Chondrocyte (in vitro differentiated cells): ENCODE results near the gene SPSB2. TPM values are rescaled to one million over a fixed set of nuclear protein-coding genes. Genes with fewer than 3 reads are reported as not detected.

Source experiments
- DNase-seq: peaks from one replicate; pipeline ENCODE4 v3.0.0; 2021; ENCODE audit warnings: mixed read lengths, low spot score
- H3K27ac Mint-ChIP-seq: one replicate; pipeline ENCODE4 v1.8.0; 2021; ENCODE audit warnings: mild to moderate bottlenecking, moderate library complexity, mixed read lengths; ENCODE audit not compliant: unreplicated experiment
- H3K27me3 Mint-ChIP-seq: 2 replicates; pipeline ENCODE4 v1.8.0; 2021; ENCODE audit warnings: low read depth, mixed read lengths
- H3K36me3 Mint-ChIP-seq: 2 replicates; pipeline ENCODE4 v1.8.0; 2021; ENCODE audit warnings: low read depth, mixed read lengths
- H3K4me1 Mint-ChIP-seq: 2 replicates; pipeline ENCODE4 v1.8.0; 2021; ENCODE audit warnings: low read depth, mild to moderate bottlenecking, mixed read lengths
- H3K4me3 Mint-ChIP-seq: one replicate; pipeline ENCODE4 v1.8.0; 2021; ENCODE audit warnings: mild to moderate bottlenecking, moderate library complexity, mixed read lengths; ENCODE audit not compliant: unreplicated experiment
- H3K9me3 Mint-ChIP-seq: 2 replicates; pipeline ENCODE4 v1.8.0; 2021; ENCODE audit warnings: low read depth, mixed read lengths
- total RNA-seq: library from RNA; stranded (reverse); gene quantifications from 3 replicates; pipeline ENCODE4 v1.2.1, GENCODE V29; 2021
- TF ChIP-seq, protein P1 (sequence below): fragments of 200-600 bp; sonication (generic); IDR thresholded peaks from 2 replicates; pipeline ENCODE4 v1.5.0; 2021; ENCODE audit warnings: antibody characterized with exemption, mild to moderate bottlenecking, moderate library complexity

Gene SPSB2
- total RNA-seq, 1 donor from 2014 or later = 7.6 TPM

DNA sequence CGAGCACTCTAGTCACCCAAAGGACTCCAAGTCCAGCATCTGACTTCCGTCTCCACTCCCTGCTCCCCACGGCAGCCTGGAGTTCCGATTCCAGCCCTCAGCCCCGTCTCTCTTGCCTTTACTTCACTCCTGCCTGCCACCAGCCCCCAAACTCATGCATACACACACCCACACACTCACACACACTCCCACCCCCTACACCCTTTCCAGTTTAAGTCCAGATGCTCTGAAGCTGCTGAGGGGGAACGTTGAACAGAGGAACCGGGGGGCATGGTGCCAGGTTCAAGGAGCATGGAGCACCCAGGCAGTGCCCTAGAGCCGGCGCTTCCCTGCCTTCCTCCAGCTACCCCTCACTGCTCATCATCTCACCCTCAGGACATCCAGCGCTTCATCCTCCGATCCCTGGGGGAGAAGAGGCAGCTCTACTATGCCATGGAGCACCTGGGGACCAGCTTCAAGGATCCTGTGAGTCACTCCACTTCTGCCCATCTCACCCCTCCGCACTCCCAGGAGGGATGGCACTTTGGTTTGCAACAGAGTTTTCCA lies 41.6 kb downstream of the SPSB2 start:
- Mint-ChIP-seq H3K4me1 (peaks cover 28% of the 10 kb centered on the region), H3K36me3 (peaks cover 26% of the 10 kb centered on the region), H3K27me3 (no peaks in the 10 kb centered on the region), H3K27ac (no peak overlapping the region), H3K9me3 (no peaks in the 10 kb centered on the region), H3K4me3 (no peak overlapping the region)
- TF ChIP-seq, protein P1, sequence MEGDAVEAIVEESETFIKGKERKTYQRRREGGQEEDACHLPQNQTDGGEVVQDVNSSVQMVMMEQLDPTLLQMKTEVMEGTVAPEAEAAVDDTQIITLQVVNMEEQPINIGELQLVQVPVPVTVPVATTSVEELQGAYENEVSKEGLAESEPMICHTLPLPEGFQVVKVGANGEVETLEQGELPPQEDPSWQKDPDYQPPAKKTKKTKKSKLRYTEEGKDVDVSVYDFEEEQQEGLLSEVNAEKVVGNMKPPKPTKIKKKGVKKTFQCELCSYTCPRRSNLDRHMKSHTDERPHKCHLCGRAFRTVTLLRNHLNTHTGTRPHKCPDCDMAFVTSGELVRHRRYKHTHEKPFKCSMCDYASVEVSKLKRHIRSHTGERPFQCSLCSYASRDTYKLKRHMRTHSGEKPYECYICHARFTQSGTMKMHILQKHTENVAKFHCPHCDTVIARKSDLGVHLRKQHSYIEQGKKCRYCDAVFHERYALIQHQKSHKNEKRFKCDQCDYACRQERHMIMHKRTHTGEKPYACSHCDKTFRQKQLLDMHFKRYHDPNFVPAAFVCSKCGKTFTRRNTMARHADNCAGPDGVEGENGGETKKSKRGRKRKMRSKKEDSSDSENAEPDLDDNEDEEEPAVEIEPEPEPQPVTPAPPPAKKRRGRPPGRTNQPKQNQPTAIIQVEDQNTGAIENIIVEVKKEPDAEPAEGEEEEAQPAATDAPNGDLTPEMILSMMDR = no peak
- no peak for DNase-seq

DNA sequence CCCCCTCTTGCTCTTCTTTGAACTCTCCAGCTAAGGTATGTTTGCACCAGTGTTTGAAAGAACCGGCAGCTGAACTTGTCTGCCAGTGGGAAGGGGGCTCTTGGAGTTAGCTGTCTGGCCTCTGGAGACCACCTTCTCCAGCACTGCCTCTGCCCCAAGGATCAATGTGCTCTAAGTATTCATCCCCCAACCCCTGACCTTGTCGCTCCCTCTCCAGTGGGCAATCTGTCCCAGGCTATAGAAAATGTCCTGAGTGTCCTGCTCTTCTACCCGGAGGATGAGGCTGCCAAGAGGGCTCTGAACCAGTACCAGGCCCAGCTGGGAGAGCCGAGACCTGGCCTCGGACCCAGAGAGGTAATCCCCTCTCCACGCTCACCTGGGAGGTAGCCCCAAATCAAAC lies 42.1 kb downstream of the SPSB2 start:
- no peaks in the 10 kb centered on the region for H3K9me3 Mint-ChIP-seq
- H3K27me3 Mint-ChIP-seq = no peaks in the 10 kb centered on the region
- peaks cover 28% of the 10 kb centered on the region for H3K4me1 Mint-ChIP-seq
- peaks cover 23% of the 10 kb centered on the region for H3K36me3 Mint-ChIP-seq
- TF ChIP-seq, protein P1 = no peak
- peak; percentile 58 for DNase-seq
- peak overlapping the region; percentile 5 for H3K27ac Mint-ChIP-seq
- no peak overlapping the region for H3K4me3 Mint-ChIP-seq

DNA sequence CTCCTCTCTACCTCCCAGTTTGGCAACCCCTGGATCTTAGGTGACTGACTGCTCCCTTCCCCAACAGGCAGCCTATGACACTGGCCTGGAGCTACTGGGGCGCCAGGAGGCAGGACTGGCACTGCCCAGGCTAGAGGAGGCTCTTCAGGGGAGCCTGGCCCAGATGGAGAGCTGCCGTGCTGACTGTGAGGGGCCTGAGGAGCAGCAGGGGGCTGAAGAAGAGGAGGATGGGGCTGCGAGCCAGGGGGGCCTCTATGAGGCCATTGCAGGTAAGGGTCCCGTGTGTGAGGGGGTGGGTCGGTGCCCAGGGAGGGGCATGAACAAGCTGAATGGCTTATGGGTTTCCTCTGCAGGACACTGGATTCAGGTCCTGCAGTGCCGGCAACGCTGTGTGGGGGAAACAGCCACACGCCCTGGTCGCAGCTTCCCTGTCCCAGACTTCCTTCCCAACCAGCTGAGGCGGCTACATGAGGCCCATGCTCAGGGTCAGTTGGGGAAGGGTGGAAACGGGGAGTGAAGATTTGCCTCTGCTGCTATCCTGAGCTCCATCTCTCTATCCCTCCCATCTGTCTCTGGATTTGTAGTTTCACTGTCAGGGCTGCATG lies 42.7 kb downstream of the SPSB2 start:
- no peak overlapping the region for H3K27ac Mint-ChIP-seq

DNA sequence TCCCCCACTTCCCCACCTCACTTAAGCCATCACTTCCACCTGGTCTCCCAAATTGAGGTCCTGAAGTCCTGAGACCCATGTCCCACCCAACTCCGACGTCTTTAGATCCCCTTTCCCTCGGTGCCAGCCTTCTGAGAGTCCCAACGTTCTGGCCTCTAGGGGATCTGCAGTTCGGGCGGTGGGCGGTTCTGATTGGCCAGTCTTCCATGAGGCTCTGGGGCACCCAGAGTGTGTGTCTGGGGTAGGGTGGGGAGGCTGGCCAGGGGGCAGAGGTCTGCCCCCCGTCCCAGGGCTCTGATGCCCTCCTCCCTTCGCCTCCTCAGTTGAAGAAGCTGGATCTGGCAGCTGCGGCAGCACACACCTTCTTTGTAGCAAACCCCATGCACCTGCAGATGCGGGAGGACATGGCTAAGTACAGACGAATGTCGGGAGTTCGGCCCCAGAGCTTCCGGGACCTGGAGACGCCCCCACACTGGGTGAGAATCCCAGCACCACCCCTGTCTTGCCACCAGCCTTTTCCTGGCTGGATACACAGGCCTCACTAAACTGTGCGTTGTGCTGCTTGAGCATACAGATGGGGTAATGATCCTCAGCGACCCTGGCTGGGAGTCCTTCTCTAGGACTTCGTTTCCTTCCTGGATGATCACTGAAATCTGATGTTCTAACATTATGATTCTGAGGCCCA lies 43.4 kb downstream of the SPSB2 start:
- Mint-ChIP-seq H3K4me3 (peak overlapping the region; percentile 96), H3K27ac (peak overlapping the region; percentile 97), H3K4me1 (peaks cover 38% of the 10 kb centered on the region), H3K9me3 (no peaks in the 10 kb centered on the region), H3K36me3 (peaks cover 19% of the 10 kb centered on the region), H3K27me3 (no peaks in the 10 kb centered on the region)
- TF ChIP-seq, protein P1 = peak; percentile 49
- DNase-seq = peak; percentile 85

More for the DNA sequence above, 42.7 kb downstream of the SPSB2 start:
- H3K4me1 Mint-ChIP-seq = peaks cover 31% of the 10 kb centered on the region
- H3K9me3 Mint-ChIP-seq = no peaks in the 10 kb centered on the region
- peak; percentile 81 for DNase-seq
- peaks cover 21% of the 10 kb centered on the region for H3K36me3 Mint-ChIP-seq
- TF ChIP-seq, protein P1 = no peak
- peak overlapping the region; percentile 96 for H3K4me3 Mint-ChIP-seq
- no peaks in the 10 kb centered on the region for H3K27me3 Mint-ChIP-seq

DNA sequence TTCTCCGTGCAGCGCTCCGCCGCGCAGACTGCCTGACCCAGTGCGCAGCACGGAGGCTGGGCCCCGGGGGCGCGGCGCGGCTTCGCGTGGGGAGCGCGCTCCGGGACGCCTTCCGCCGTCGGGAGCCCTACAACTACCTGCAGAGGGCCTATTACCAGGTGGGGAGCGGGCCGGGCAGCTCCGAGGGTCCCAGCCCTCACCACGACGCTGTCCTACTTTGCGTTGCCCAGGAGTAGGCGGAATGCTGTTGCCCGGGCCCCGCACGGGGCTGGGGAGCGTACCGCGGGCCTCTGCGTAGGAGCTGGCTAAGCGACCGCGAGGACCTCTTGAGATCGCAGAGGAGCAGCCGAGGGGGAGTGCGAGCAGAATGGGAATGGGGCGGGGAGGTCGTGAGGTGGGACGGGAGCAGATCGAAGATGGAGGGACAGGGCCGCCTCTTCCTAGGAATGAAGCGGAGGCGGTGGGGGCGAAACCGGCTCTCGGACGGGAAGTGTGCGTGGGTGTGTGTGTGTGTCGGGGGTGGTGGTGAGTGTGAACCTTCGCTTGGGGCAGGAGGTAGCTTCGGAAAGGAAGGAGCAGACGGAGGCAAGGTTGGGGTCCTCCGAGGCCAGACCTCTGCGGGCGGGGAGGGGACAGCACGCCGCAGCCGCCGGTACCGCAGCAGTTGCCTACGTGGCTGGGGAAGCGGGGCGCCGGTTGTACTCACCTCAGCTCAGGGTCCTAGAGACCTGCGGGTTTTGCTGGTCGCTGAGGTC lies 44.1 kb downstream of the SPSB2 start:
- Mint-ChIP-seq H3K9me3 (no peaks in the 10 kb centered on the region), H3K36me3 (peaks cover 14% of the 10 kb centered on the region), H3K4me3 (peak overlapping the region; percentile 96), H3K27me3 (no peaks in the 10 kb centered on the region), H3K4me1 (peaks cover 39% of the 10 kb centered on the region), H3K27ac (peak overlapping the region; percentile 97)
- TF ChIP-seq, protein P1 = no peak
- peak; percentile 93 for DNase-seq
